Diencephalon (tissue), 1 donor: Measurements from ENCODE around the gene CD37. TPM values are rescaled to one million over a fixed set of nuclear protein-coding genes. Genes with fewer than 3 reads are reported as not detected.

Experiments used
- small RNA-seq: library from RNA; depleted of rRNA; stranded (forward); fragments of <200 nt; gene quantifications from one replicate; pipeline ENCODE3, GENCODE V24; 2014
- total RNA-seq: library from RNA; depleted of rRNA; stranded (reverse); fragments of >200 nt; gene quantifications from one replicate; pipeline ENCODE4 v1.2.3, GENCODE V29; 2014

Gene CD37
- total RNA-seq, result 2.1 TPM

GRCh38 chr19:49335071-49335783, at the start of gene CD37:
TSS of gene CD37 (plus strand) at chr19:49335406. CDS start at chr19:49335541, 135 bp downstream.

GRCh38 chr19:49324801-49325576, 10.2 kb upstream of the CD37 start, which contains the start of gene SLC6A16:
TSS of gene SLC6A16 (minus strand) at chr19:49325191. CDS start at chr19:49311347, 13,844 bp downstream.

GRCh38 chr19:49362048-49362928, 27.1 kb downstream of the CD37 start, which contains the start of gene TEAD2:
TSS of gene TEAD2 (minus strand) at chr19:49362416. CDS start at chr19:49360075, 2,341 bp downstream.

GRCh38 chr19:49363268-49364082, 28.3 kb downstream of the CD37 start, which contains the start of gene DKKL1:
TSS of gene DKKL1 (plus strand) at chr19:49363877. CDS start at chr19:49363999, 122 bp downstream.

DNA sequence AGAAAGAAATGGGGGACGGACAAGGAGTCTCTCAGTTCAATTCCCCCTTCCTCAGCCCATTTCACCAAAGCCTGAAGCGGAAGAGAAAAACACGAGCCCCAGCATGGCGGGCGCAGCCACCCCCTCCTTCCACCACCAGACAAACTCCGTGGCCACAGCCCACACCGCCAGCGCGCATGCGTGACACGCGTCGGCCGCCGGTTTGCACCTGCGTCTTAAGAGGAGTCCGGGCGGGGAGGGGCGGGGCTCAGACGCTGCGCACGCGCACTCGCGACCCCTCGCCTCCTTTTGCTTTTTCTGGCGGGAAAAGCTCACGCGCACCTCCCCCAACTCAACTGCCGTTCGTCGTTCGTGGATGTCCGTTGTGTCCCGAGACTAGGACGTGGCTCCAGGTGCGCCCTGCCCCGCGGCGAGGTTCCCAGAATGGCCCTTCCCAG, 52.7 kb downstream of the CD37 start, which contains the start of gene KASH5:
KASH5 (plus strand) TSS at position 314 of the 437 bp plus-strand sequence. CDS start 2,635 bp downstream, outside the sequence.

Small RNA genes within 50 kb of the gene (small RNA-seq; reads per million reads assigned to genes)
- not detected for gene MIR4324

Other genes starting within 250 kb of the CD37 start
- gene SNRNP70, start 250.0 kb upstream of the CD37 start, total RNA-seq, result 125 TPM
- gene LIN7B, start 221.0 kb upstream of the CD37 start, total RNA-seq, result 40.1 TPM
- gene C19orf73, start 216.3 kb upstream of the CD37 start, total RNA-seq, result 3.2 TPM
- 59.1 TPM for gene PPFIA3, start 215.9 kb upstream of the CD37 start, total RNA-seq
- 1.4 TPM for gene HRC, start 180.0 kb upstream of the CD37 start, total RNA-seq
- gene TRPM4, start 177.6 kb upstream of the CD37 start, total RNA-seq, result 7.2 TPM
- gene SLC6A16, start 10.2 kb upstream of the CD37 start, total RNA-seq, result 1.2 TPM
- gene TEAD2, start 27.0 kb downstream of the CD37 start, total RNA-seq, result 10.8 TPM
- 1.6 TPM for gene DKKL1, start 28.5 kb downstream of the CD37 start, total RNA-seq
- gene KASH5, start 52.8 kb downstream of the CD37 start, total RNA-seq, result not detected
- gene PTH2, start 88.0 kb downstream of the CD37 start, total RNA-seq, result not detected
- not detected for gene GFY, start 90.0 kb downstream of the CD37 start, total RNA-seq
- gene SLC17A7, start 106.1 kb downstream of the CD37 start, total RNA-seq, result 1.2 TPM
- gene PIH1D1, start 116.4 kb downstream of the CD37 start, total RNA-seq, result 60.2 TPM
- 11.3 TPM for gene ALDH16A1, start 117.8 kb downstream of the CD37 start, total RNA-seq
- 0.69 TPM for gene FLT3LG, start 138.8 kb downstream of the CD37 start, total RNA-seq
- 2,032 TPM for gene RPL13A, start 152.2 kb downstream of the CD37 start, total RNA-seq
- 2,275 TPM for gene RPS11, start 161.0 kb downstream of the CD37 start, total RNA-seq
- gene FCGRT, start 177.3 kb downstream of the CD37 start, total RNA-seq, result 19.1 TPM
- gene RCN3, start 192.6 kb downstream of the CD37 start, total RNA-seq, result 3.9 TPM
- gene NOSIP, start 245.2 kb downstream of the CD37 start, total RNA-seq, result 34.4 TPM
- 1.2 TPM for gene PRRG2, start 245.9 kb downstream of the CD37 start, total RNA-seq